Esophagus squamous epithelium (tissue), 5 donors: ENCODE measurements around the gene TRABD2B. TPM values are rescaled to one million over a fixed set of nuclear protein-coding genes. Genes with fewer than 3 reads are reported as not detected.

ENCODE experiments used
- DNase-seq: peaks from one replicate; lab custom pipeline; 2025; lab: John Stamatoyannopoulos, UW
- H3K27ac ChIP-seq, 4 donors: fragments of 200-600 bp; sonication (generic); one replicate each; pipeline ENCODE4 v1.5.1; 2016 to 2019; ENCODE audit warnings: mild to moderate bottlenecking in 1 of 4
- H3K27me3 ChIP-seq, 4 donors: fragments of 200-600 bp; sonication (generic); 1 replicate in 3 of 4; 2 replicates in 1 of 4; pipeline versions ENCODE4 v1.5.1 to v1.6.0; 2017 to 2021; ENCODE audit warnings: antibody characterized with exemption in 1 of 4
- H3K36me3 ChIP-seq, 3 donors: fragments of 200-600 bp; sonication (generic); one replicate each; pipeline ENCODE4 v1.5.1; 2016 to 2019
- H3K4me1 ChIP-seq, 3 donors: fragments of 200-600 bp; sonication (generic); one replicate each; pipeline ENCODE4 v1.5.1; 2017 to 2019
- H3K4me3 ChIP-seq, 4 donors: fragments of 200-600 bp; sonication (generic); 1 replicate in 3 of 4; 2 replicates in 1 of 4; pipeline ENCODE4 v1.5.1; 2016 to 2019; ENCODE audit warnings: mild to moderate bottlenecking in 2 of 4, moderate library complexity in 1 of 4
- H3K9me3 ChIP-seq, 3 donors: fragments of 200-600 bp; sonication (generic); one replicate each; pipeline ENCODE4 v1.5.1; 2016 to 2019
- POLR2A ChIP-seq, 4 donors: fragments of 450-650 bp; IDR thresholded peaks; one replicate each; pipeline ENCODE4 v1.6.1; 2017; ENCODE audit warnings: antibody characterized with exemption in 4 of 4, mild to moderate bottlenecking in 4 of 4, moderate library complexity in 3 of 4
- WGBS, 2 donors: methylation state at CpG; one replicate each; pipeline ENCODE4 v1.1.5; 2018; 5-methylcytosine and 5-hydroxymethylcytosine counted together
- intact Hi-C: fragments of 100-400 bp; cut with DNase I; formaldehyde crosslinking; loops from one replicate; pipeline ENCODE4 v1.15.0; 2022
- total RNA-seq, 4 donors: library from RNA; depleted of rRNA; stranded (reverse); fragments of >200 nt; gene quantifications; one replicate each; pipeline ENCODE4 v1.1.0, GENCODE V29; 2016
- TF ChIP-seq, protein P1 (sequence below), 6 experiments: fragments of 450-650 bp in 4 of 6; fragments of 200-600 bp in 2 of 6; sonication (generic) in 2 of 6; IDR thresholded peaks; one replicate each; pipeline ENCODE4 v1.5.1; 2016 to 2019; ENCODE audit warnings: antibody characterized with exemption in 6 of 6, mild to moderate bottlenecking in 4 of 6, moderate library complexity in 4 of 6
- donor health status: DM: yes; HTN: yes; CAD: no.

The TRABD2B gene
- total RNA-seq, 4 donors from 2014 or later, result 0.26 to 1.7 (median 0.50) TPM

DNA sequence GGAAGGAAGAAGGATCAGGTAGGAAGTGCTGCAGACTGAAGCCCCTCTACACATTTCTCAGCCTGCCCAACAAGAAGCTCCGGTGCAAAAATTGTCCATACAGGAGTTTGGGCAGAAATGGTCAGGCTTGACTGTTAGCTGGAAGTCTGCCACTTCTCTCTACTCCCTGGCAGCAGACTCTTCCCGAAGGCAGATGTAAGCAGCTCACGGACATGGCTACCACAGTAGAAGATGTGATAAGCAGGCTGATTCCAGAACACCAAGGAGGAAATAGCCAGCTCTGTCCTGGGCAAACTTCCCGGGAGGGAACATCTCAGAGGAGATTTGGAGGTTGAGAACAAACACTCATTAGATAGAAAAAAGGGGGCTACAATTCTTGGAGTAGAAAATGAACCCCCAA, 52.6 kb downstream of the TRABD2B start:
- Histone ChIP-seq H3K27me3 (peaks cover 0 to 10% (median 0%) of the 10 kb centered on the region in 4 donors), H3K36me3 (no peaks in the 10 kb centered on the region), H3K4me3 (no peak overlapping the region), H3K4me1 (peaks cover 3 to 37% (median 12%) of the 10 kb centered on the region in 3 donors), H3K27ac (no peak overlapping the region), H3K9me3 (no peaks in the 10 kb centered on the region)
- DNase-seq, result no peak
- no peak for TF ChIP-seq POLR2A (IDR thresholded peaks at IDR 0.05)
- TF ChIP-seq, protein P1, sequence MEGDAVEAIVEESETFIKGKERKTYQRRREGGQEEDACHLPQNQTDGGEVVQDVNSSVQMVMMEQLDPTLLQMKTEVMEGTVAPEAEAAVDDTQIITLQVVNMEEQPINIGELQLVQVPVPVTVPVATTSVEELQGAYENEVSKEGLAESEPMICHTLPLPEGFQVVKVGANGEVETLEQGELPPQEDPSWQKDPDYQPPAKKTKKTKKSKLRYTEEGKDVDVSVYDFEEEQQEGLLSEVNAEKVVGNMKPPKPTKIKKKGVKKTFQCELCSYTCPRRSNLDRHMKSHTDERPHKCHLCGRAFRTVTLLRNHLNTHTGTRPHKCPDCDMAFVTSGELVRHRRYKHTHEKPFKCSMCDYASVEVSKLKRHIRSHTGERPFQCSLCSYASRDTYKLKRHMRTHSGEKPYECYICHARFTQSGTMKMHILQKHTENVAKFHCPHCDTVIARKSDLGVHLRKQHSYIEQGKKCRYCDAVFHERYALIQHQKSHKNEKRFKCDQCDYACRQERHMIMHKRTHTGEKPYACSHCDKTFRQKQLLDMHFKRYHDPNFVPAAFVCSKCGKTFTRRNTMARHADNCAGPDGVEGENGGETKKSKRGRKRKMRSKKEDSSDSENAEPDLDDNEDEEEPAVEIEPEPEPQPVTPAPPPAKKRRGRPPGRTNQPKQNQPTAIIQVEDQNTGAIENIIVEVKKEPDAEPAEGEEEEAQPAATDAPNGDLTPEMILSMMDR (IDR thresholded peaks at IDR 0.05), result no peak
- intact Hi-C loops, result no loop called here
- WGBS, 2 donors, result 43 to 59% methylated on average over 3 to 4 of the region's 4 CpGs

DNA sequence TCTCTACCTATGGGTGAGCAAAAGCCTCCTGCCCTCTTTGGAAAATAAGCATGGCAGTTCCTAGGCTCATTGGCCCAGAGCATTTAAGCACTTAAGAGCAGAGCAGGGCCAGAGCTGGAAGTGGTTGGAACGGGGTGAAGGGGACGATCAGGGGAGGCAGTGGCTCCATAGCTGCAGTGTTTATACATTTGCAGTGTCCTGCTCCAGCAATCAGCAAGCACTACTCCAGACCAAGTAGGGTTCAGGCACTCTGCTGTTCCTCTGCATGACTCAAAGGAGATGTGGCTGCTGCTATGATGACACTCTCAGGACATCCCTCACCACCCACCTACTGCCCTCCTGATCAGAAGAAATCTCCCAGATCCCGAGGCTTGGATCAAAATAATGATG, 55.0 kb downstream of the TRABD2B start:
- H3K27me3 ChIP-seq, result peaks cover 0 to 10% (median 0%) of the 10 kb centered on the region in 4 donors
- no peak for DNase-seq
- no peaks in the 10 kb centered on the region for H3K36me3 ChIP-seq
- H3K4me3 ChIP-seq, result no peak overlapping the region
- no peak overlapping the region for H3K27ac ChIP-seq
- 65 to 67% methylated on average over 3 of the region's 3 CpGs for WGBS, 2 donors
- TF ChIP-seq, protein P1 (IDR thresholded peaks at IDR 0.05), result no peak
- TF ChIP-seq POLR2A (IDR thresholded peaks at IDR 0.05), result no peak
- no peaks in the 10 kb centered on the region for H3K9me3 ChIP-seq
- intact Hi-C loops, result no loop called here
- H3K4me1 ChIP-seq, result peaks cover 3 to 50% (median 12%) of the 10 kb centered on the region in 3 donors

DNA sequence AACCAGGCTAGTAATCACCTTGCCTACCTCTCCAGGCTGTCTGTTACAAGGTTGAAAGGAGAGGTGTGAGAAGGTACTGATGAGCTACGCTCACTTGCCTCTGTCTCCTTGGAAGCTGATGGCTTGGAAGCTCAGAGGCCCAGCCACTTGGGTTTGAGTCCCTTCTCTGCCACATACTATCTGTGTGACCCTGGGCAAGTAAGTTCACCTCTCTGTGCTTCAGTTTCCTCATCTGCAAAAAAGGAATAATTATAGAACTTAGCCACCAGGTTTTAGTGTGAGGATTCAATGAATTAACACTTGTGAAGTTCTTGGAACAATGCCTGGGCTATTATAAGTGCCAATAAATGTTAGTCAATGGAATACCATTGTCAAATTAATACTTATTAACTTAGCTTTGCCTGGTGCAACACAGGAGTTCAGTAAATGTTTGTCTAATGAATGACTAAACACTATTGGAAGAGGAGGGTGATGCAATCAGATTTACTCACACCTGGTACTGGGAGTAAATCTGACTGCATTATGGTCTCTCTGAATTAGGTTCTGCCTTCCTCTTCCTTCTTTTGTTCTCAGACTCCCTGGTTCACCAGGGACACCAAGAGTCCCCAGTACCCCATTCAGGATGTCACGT, 55.5 kb downstream of the TRABD2B start:
- Histone ChIP-seq H3K9me3 (no peaks in the 10 kb centered on the region), H3K4me3 (no peak overlapping the region), H3K4me1 (peaks cover 3 to 50% (median 12%) of the 10 kb centered on the region in 3 donors), H3K27me3 (peaks cover 0 to 10% (median 0%) of the 10 kb centered on the region in 4 donors), H3K27ac (no peak overlapping the region), H3K36me3 (no peaks in the 10 kb centered on the region)
- no peak for DNase-seq
- intact Hi-C loops, result no loop called here
- TF ChIP-seq POLR2A (IDR thresholded peaks at IDR 0.05), result no peak
- TF ChIP-seq, protein P1 (IDR thresholded peaks at IDR 0.05), result no peak
- 50 to 74% methylated on average over 1 to 2 of the region's 2 CpGs for WGBS, 2 donors

DNA sequence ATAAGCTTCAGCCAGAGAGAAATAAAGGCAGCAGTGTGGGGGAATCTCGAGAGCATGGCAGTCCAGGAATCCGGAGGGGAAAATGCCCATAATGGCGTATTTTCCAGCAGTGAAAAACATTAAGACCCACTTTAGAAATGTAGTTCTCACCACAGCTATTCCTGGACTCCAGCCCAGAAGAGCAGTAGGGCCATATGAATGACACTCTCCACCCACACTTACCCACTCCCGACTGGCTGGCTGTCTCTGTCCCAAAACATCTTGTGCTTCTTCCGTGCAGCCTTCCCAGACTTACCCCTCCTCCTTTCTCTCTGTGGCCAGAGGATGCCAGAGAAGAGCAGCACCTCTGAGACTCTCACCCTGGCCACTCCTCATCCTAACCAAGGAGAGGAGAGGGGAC, 56.4 kb downstream of the TRABD2B start:
- H3K4me1 ChIP-seq, result peaks cover 3 to 50% (median 12%) of the 10 kb centered on the region in 3 donors
- H3K4me3 ChIP-seq, result no peak overlapping the region
- H3K27ac ChIP-seq, result peak overlapping the region in 1 of 4 donors; percentile 10
- DNase-seq, result no peak
- H3K36me3 ChIP-seq, result no peaks in the 10 kb centered on the region
- H3K27me3 ChIP-seq, result peaks cover 0 to 10% (median 0%) of the 10 kb centered on the region in 4 donors
- intact Hi-C loops, result no loop called here
- TF ChIP-seq, protein P1 (IDR thresholded peaks at IDR 0.05), result no peak
- TF ChIP-seq POLR2A (IDR thresholded peaks at IDR 0.05), result no peak
- WGBS, 2 donors, result 43 to 70% methylated on average over 4 to 5 of the region's 5 CpGs
- no peaks in the 10 kb centered on the region for H3K9me3 ChIP-seq

DNA sequence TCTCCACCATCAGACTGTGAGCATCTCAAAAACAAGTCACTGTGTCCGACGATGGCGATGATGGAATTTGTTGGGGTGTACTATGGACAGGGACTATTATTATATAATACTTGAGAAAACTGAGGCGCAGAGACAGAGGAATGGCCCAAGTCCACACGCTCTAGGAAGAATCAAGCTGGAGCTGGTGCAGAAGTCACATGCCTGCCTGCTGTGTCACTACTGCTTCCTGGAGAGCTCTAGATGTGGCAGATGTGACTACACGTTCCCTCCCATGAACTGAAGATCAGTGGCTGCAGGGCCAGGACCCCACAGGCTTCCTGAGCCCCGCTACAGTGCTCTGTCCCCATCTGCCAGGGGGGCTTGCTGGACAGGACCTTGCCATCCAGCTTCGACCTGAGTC, 56.9 kb downstream of the TRABD2B start:
- Histone ChIP-seq H3K4me1 (peaks cover 3 to 50% (median 12%) of the 10 kb centered on the region in 3 donors), H3K4me3 (no peak overlapping the region), H3K9me3 (no peaks in the 10 kb centered on the region), H3K36me3 (no peaks in the 10 kb centered on the region), H3K27ac (peak overlapping the region in 1 of 4 donors; percentile 10), H3K27me3 (peaks cover 0 to 12% (median 0%) of the 10 kb centered on the region in 4 donors)
- 80 to 100% methylated on average over 2 to 8 of the region's 8 CpGs for WGBS, 2 donors
- intact Hi-C loops, result no loop called here
- no peak for TF ChIP-seq POLR2A (IDR thresholded peaks at IDR 0.05)
- TF ChIP-seq, protein P1 (IDR thresholded peaks at IDR 0.05), result no peak
- no peak for DNase-seq
